A673 (cell line): ENCODE measurements around the gene XYLT2.

Source experiments
- EZH2 ChIP-seq: fragments of 200-600 bp; sonication (generic); IDR thresholded peaks from 2 replicates; pipeline ENCODE4 v1.6.1; 2017; ENCODE audit warnings: borderline replicate concordance, low read depth, mild to moderate bottlenecking, mixed read lengths, antibody characterized with exemption, low read length; ENCODE audit not compliant: poor library complexity, severe bottlenecking
- TF ChIP-seq, protein P1 (sequence below): fragments of 300-800, 200-600 bp; sonication (generic); conservative IDR thresholded peaks from 2 replicates; pipeline ENCODE4 v1.5.1; 2017; ENCODE audit warnings: low read depth, mild to moderate bottlenecking, antibody characterized with exemption, low read length, moderate library complexity, mixed read lengths

DNA sequence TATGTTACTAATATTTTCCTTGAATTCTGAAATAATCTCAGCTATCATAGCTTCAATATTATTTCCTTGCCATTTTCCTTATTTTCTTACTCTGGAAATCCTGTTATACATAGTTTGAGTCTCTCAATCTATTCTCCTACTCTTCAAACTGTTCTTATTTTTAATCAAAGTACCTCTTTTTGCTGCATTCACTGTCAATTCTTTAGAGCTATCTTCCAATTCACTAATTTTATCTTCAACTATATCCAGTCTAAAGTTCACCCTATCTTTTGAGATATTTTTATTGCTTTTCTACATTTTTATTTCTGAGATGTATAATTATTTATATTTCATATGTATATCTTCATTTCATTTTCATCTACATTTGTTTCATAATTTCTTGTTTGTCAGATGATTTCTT, 7.3 kb upstream of the XYLT2 start:
- TF ChIP-seq, protein P1, sequence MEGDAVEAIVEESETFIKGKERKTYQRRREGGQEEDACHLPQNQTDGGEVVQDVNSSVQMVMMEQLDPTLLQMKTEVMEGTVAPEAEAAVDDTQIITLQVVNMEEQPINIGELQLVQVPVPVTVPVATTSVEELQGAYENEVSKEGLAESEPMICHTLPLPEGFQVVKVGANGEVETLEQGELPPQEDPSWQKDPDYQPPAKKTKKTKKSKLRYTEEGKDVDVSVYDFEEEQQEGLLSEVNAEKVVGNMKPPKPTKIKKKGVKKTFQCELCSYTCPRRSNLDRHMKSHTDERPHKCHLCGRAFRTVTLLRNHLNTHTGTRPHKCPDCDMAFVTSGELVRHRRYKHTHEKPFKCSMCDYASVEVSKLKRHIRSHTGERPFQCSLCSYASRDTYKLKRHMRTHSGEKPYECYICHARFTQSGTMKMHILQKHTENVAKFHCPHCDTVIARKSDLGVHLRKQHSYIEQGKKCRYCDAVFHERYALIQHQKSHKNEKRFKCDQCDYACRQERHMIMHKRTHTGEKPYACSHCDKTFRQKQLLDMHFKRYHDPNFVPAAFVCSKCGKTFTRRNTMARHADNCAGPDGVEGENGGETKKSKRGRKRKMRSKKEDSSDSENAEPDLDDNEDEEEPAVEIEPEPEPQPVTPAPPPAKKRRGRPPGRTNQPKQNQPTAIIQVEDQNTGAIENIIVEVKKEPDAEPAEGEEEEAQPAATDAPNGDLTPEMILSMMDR = no peak
- TF ChIP-seq EZH2 = no peak
